BLaER1 treated with 17β-estradiol and CSF1 and Interleukin-3, amounts not matched to agents 10 nM and 100 nM (cell line): ENCODE measurements around the gene ANKRD37.

ENCODE experiments used
- H3K27ac ChIP-seq, 11 experiments: shearing (Covaris generic); formaldehyde crosslinking; 2 replicates each; pipeline ENCODE4 v1.8.1; 2022
- H3K27me3 ChIP-seq, 11 experiments: shearing (Covaris generic); formaldehyde crosslinking; 2 replicates each; pipeline ENCODE4 v1.8.1; 2022
- H3K36me3 ChIP-seq, 11 experiments: shearing (Covaris generic); formaldehyde crosslinking; 2 replicates each; pipeline ENCODE4 v1.8.1; 2022
- H3K4me1 ChIP-seq, 10 experiments: shearing (Covaris generic); formaldehyde crosslinking; 2 replicates each; pipeline ENCODE4 v1.8.1; 2022
- H3K4me2 ChIP-seq, 11 experiments: shearing (Covaris generic); formaldehyde crosslinking; 2 replicates each; pipeline ENCODE4 v1.8.1; 2022
- H3K4me3 ChIP-seq, 10 experiments: shearing (Covaris generic); formaldehyde crosslinking; 2 replicates each; pipeline ENCODE4 v1.8.1; 2022
- H3K9ac ChIP-seq, 11 experiments: shearing (Covaris generic); formaldehyde crosslinking; 2 replicates each; pipeline ENCODE4 v1.8.1; 2022
- H3K9me3 ChIP-seq, 11 experiments: shearing (Covaris generic); formaldehyde crosslinking; replicated peaks in 1 of 11; 2 replicates each; pipeline ENCODE4 v1.8.1; 2022
- H4K20me1 ChIP-seq, 11 experiments: shearing (Covaris generic); formaldehyde crosslinking; 2 replicates each; pipeline ENCODE4 v1.8.1; 2022
- Cebpa-rat ChIP-seq, 11 experiments: shearing (Covaris generic); IDR thresholded peaks; 2 replicates each; pipeline ENCODE4 v1.8.1; 2022

The ANKRD37 gene

DNA sequence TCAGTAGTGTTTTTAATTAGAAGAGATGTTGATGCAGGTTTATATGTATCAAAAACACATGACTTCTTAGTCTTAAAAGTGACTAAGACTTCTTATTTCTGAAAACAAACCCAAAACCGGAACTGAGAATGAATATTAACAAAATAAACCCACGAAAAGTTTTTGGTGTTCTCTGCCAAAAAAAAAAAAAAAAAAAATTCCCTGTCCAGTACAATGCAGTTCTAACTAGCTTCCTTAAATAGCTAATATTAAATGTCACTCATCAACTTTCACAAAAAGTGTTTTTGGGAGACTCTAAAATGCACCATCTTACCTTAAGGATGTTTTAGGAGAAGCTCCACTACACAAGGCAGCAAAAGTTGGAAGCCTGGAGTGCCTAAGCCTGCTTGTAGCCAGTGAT is 2.0 kb downstream of the ANKRD37 start:
- H3K9ac ChIP-seq, result peak overlapping the region in 1 of 11 experiments; percentile 16; a peak in 2 of 22 replicates
- peak overlapping the region in 2 of 10 experiments; percentile 70 to 81; a peak in 1 of 20 replicates for H3K4me3 ChIP-seq
- H3K4me1 ChIP-seq, result peaks cover 29 to 59% (median 47%) of the 10 kb centered on the region in 10 experiments
- peaks cover 11 to 47% (median 36%) of the 10 kb centered on the region in 11 experiments; a peak in 19 of 22 replicates for H3K36me3 ChIP-seq
- no peaks in the 10 kb centered on the region; a peak in 1 of 22 replicates for H4K20me1 ChIP-seq
- H3K4me2 ChIP-seq, result peak overlapping the region in 9 of 11 experiments; percentile 22 to 99 (median 95); a peak in 14 of 22 replicates
- no peaks in the 10 kb centered on the region for H3K9me3 ChIP-seq
- no peaks in the 10 kb centered on the region for H3K27me3 ChIP-seq
- no peak for TF ChIP-seq Cebpa-rat (IDR thresholded peaks at IDR 0.05)
- H3K27ac ChIP-seq, result peak overlapping the region in 1 of 11 experiments; percentile 21; a peak in 2 of 22 replicates

DNA sequence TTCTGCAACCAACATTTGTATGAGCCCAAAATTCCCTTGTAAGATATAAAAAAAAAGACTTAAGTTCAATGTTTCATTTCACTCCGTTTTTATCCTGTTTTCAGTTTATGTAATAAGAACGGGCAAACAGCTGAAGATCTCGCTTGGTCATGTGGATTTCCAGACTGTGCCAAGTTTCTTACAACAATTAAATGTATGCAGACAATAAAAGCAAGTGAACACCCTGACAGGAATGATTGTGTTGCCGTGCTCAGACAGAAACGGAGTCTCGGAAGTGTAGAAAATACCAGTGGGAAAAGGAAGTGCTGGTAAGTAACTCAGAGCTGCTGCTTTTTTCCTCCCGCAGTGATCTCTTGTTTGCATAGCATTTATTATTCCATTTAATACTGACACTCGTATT is 2.8 kb downstream of the ANKRD37 start:
- H3K9me3 ChIP-seq, result no peaks in the 10 kb centered on the region
- H3K36me3 ChIP-seq, result peaks cover 11 to 55% (median 39%) of the 10 kb centered on the region in 11 experiments; a peak in 19 of 22 replicates
- H3K4me3 ChIP-seq, result no peak overlapping the region
- no peak overlapping the region for H3K27ac ChIP-seq
- peaks cover 22 to 52% (median 39%) of the 10 kb centered on the region in 10 experiments for H3K4me1 ChIP-seq
- peak overlapping the region in 7 of 11 experiments; percentile 87 to 99 (median 98); a peak in 10 of 22 replicates for H3K4me2 ChIP-seq
- no peak overlapping the region for H3K9ac ChIP-seq
- H3K27me3 ChIP-seq, result no peaks in the 10 kb centered on the region
- no peaks in the 10 kb centered on the region; a peak in 1 of 22 replicates for H4K20me1 ChIP-seq
- TF ChIP-seq Cebpa-rat (IDR thresholded peaks at IDR 0.05), result no peak

DNA sequence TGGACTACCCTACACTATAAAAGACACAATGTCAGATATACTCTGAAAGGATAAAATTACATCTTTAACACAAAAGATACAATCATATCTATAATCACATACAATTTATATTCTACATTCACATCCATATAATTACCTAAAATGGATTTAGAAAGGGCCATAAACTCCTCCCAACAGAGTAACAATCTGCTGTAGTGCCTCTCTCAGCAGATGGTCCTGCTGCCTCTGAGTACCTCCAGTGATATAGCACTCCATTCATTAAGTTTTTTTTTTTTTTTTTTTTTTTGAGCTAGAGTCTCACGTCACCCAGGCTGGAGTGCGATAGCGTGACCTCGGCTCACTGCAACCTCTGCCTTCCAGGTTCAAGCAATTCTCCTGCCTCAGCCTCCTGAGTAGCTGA is 7.4 kb downstream of the ANKRD37 start:
- H3K9ac ChIP-seq, result no peak overlapping the region
- H3K27ac ChIP-seq, result no peak overlapping the region
- peaks cover 19 to 85% (median 55%) of the 10 kb centered on the region in 11 experiments; a peak in 19 of 22 replicates for H3K36me3 ChIP-seq
- no peaks in the 10 kb centered on the region for H3K27me3 ChIP-seq
- peaks cover 0 to 45% (median 8%) of the 10 kb centered on the region in 10 experiments; a peak in 12 of 20 replicates for H3K4me1 ChIP-seq
- no peak overlapping the region for H3K4me3 ChIP-seq
- TF ChIP-seq Cebpa-rat (IDR thresholded peaks at IDR 0.05), result no peak
- H3K4me2 ChIP-seq, result no peak overlapping the region
- H4K20me1 ChIP-seq, result no peaks in the 10 kb centered on the region; a peak in 1 of 22 replicates
- no peaks in the 10 kb centered on the region for H3K9me3 ChIP-seq

DNA sequence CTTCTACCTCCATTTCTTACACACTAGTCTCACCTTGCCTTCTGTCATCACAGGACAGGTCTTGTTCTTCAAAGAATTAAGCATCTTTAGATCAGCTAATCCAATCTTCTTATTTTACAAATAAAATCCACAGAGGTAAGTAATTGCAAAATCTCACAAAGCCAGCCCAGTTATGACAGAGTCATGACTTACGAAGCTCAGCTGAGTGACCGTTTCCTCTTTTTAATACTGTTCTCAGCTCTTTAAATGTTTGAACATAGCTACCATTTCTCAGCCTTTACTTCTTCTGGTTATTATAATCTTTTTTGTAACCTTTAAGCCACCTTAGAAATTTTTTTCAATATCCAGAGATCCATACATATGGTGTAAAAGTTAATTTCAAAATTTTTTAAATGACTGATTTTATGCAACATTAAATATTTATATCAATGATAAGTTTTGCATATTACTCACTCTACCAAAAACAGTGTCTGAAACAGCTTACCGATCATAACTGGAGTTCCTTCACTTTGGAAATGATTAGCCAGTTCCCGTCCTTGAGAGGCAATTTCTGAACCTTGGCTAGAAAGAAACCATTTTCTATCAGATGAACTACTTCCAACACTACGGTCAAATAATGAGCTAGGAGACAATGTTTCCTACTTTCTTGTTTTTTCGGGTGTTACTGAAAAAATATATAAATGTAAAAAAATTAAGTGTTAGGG is 8.8 kb downstream of the ANKRD37 start:
- Histone ChIP-seq H3K4me3 (no peak overlapping the region), H4K20me1 (no peaks in the 10 kb centered on the region; a peak in 1 of 22 replicates), H3K27me3 (no peaks in the 10 kb centered on the region), H3K4me2 (peak overlapping the region in 3 of 11 experiments; percentile 43 to 66 (median 49); a peak in 5 of 22 replicates), H3K4me1 (peaks cover 0 to 33% (median 0%) of the 10 kb centered on the region in 10 experiments; a peak in 9 of 20 replicates), H3K9me3 (0 out of 22 replicates have a peak, but pooled peaks cover 0 to 4% (median 0%) of the 10 kb centered on the region in 11 experiments), H3K36me3 (peaks cover 25 to 80% (median 50%) of the 10 kb centered on the region in 11 experiments; a peak in 21 of 22 replicates), H3K27ac (peak overlapping the region in 2 of 11 experiments; percentile 62 to 69; a peak in 5 of 22 replicates), H3K9ac (no peak overlapping the region; a peak in 1 of 22 replicates)
- TF ChIP-seq Cebpa-rat (IDR thresholded peaks at IDR 0.05), result no peak

- H3K27me3 ChIP-seq, result no peaks in the 10 kb centered on the region
- no peak for TF ChIP-seq Cebpa-rat (IDR thresholded peaks at IDR 0.05)
- peaks cover 24 to 70% (median 40%) of the 10 kb centered on the region in 11 experiments; a peak in 21 of 22 replicates for H3K36me3 ChIP-seq
- H3K9me3 ChIP-seq, result 0 out of 22 replicates have a peak, but pooled peaks cover 0 to 4% (median 0%) of the 10 kb centered on the region in 11 experiments
- H3K27ac ChIP-seq, result no peak overlapping the region
- no peak overlapping the region for H3K4me3 ChIP-seq
- H3K4me2 ChIP-seq, result no peak overlapping the region
- H3K9ac ChIP-seq, result no peak overlapping the region
- peaks cover 0 to 57% (median 2%) of the 10 kb centered on the region in 10 experiments; a peak in 7 of 20 replicates for H3K4me1 ChIP-seq
- H4K20me1 ChIP-seq, result no peaks in the 10 kb centered on the region
These were observed 11.8 kb downstream of the ANKRD37 start for GRCh38 chr4:185408432-185408831.

- Histone ChIP-seq H3K9ac (peak overlapping the region in 1 of 11 experiments; percentile 12; a peak in 1 of 22 replicates), H3K4me1 (peaks cover 0 to 34% (median 2%) of the 10 kb centered on the region in 10 experiments; a peak in 7 of 20 replicates), H4K20me1 (no peaks in the 10 kb centered on the region), H3K9me3 (0 out of 22 replicates have a peak, but pooled peaks cover 0 to 4% (median 0%) of the 10 kb centered on the region in 11 experiments), H3K27me3 (no peaks in the 10 kb centered on the region), H3K4me3 (no peak overlapping the region), H3K4me2 (peak overlapping the region in 4 of 11 experiments; percentile 1 to 80 (median 50); a peak in 8 of 22 replicates), H3K36me3 (peaks cover 22 to 67% (median 53%) of the 10 kb centered on the region in 11 experiments), H3K27ac (peak overlapping the region in 1 of 11 experiments; percentile 47; a peak in 2 of 22 replicates)
- TF ChIP-seq Cebpa-rat (IDR thresholded peaks at IDR 0.05), result no peak
These were observed 15.2 kb downstream of the ANKRD37 start for GRCh38 chr4:185411849-185412248.

GRCh38 chr4:185412412-185412811 is 15.8 kb downstream of the ANKRD37 start:
- no peaks in the 10 kb centered on the region for H3K27me3 ChIP-seq
- TF ChIP-seq Cebpa-rat (IDR thresholded peaks at IDR 0.05), result no peak
- peak overlapping the region in 1 of 11 experiments; percentile 47; a peak in 2 of 22 replicates for H3K27ac ChIP-seq
- H3K9ac ChIP-seq, result no peak overlapping the region
- H4K20me1 ChIP-seq, result no peaks in the 10 kb centered on the region
- no peak overlapping the region for H3K4me3 ChIP-seq
- peak overlapping the region in 3 of 11 experiments; percentile 44 to 80 (median 55); a peak in 6 of 22 replicates for H3K4me2 ChIP-seq
- 0 out of 22 replicates have a peak, but pooled peaks cover 0 to 4% (median 0%) of the 10 kb centered on the region in 11 experiments for H3K9me3 ChIP-seq
- H3K4me1 ChIP-seq, result peaks cover 0 to 32% (median 2%) of the 10 kb centered on the region in 10 experiments; a peak in 7 of 20 replicates
- peaks cover 24 to 73% (median 59%) of the 10 kb centered on the region in 11 experiments for H3K36me3 ChIP-seq

DNA sequence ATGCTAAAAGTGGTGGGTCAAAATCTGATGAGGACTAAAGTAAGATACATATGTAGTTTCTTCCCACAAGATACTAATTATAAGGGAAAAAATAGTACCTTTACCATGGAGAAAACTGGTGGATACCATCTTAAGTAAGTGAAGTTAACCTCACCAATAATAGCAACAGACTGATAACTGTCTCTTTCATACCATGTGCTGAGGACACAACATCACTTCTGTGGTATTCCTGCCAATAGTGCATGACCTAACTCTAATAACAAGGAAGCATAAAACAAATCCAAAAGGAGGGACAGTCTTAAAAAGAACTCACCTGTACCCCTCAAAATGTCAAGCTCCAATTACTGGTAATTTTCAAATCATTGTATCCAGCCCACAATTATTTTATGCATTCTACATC is 20.3 kb downstream of the ANKRD37 start:
- Histone ChIP-seq H3K4me3 (no peak overlapping the region), H3K9me3 (no peaks in the 10 kb centered on the region), H3K9ac (no peak overlapping the region), H4K20me1 (no peaks in the 10 kb centered on the region), H3K4me1 (peaks cover 0 to 14% (median 2%) of the 10 kb centered on the region in 10 experiments; a peak in 7 of 20 replicates), H3K36me3 (peaks cover 9 to 83% (median 65%) of the 10 kb centered on the region in 11 experiments), H3K27me3 (no peaks in the 10 kb centered on the region), H3K4me2 (no peak overlapping the region), H3K27ac (no peak overlapping the region)
- TF ChIP-seq Cebpa-rat (IDR thresholded peaks at IDR 0.05), result no peak
